ENCODE results near the gene ARMC7. TPM values are rescaled to one million over a fixed set of nuclear protein-coding genes. Genes with fewer than 3 reads are reported as not detected.

Gene ARMC7
- total RNA-seq, 1 experiment from 2014 or later, result 43.2 TPM

DNA sequence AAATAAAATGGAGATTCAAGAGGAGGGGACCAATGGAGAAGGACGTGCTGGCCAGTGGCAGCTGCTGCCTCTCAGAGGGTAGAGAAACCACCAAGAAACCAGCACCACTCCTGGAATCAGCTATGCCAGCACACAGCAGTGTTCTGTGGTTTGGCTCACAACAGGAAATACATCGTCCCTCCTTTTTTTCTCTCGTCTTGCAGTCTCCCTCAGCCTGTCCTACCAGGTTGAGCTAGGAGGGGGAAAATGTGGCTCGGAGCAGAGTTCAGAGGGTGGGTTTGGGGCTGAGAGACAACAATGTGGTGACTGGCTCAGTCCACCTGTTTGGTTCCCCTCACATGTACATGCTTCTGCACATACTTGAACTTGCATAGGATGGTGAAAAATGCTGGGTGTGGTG is 41.9 kb upstream of the ARMC7 start:
- no peaks in the 10 kb centered on the region for H4K20me1 ChIP-seq (ENCODE audit: insufficient read depth)
- H3K9me2 ChIP-seq (ENCODE audit: insufficient read depth), result no peaks in the 10 kb centered on the region
- H3K4me1 ChIP-seq (ENCODE audit: control insufficient read depth in 1 of 2, insufficient read depth in 2 of 2, low read length in 2 of 2), result peaks cover 7 to 10% of the 10 kb centered on the region in 2 experiments; a peak in 3 of 4 replicates
- no TSS peak for BruUV-seq (replicated peaks)
- H2AFZ ChIP-seq (ENCODE audit: low read depth, low read length, poor library complexity, severe bottlenecking), result no peak overlapping the region
- H3K4me3 ChIP-seq (replicated peaks in 1 of 2; ENCODE audit: low read depth in 1 of 2, low read length in 2 of 2), result no peak overlapping the region
- DNase-seq (ENCODE audit: low read depth, low spot score) (no peak), ATAC-seq (no peak)
- intact Hi-C loops (cut with micrococcal nuclease), result no loop called here
- ChIA-PET RAD21 (ENCODE audit: low non-redundant PET in 1 of 2, low total read pairs in 2 of 2, uncharacterized antibody in 2 of 2, unreplicated experiment in 2 of 2) (interaction anchor here in 1 of 2 experiments (0.5 kb wide), 1 partner anchor 43 kb away, joined by 3 read pairs; no protein-coding TSS in a partner anchor), CTCF (interaction anchor here (0.7 to 2.8 kb wide), 3 partner anchors 11 to 46 kb away, joined by 3 to 12 read pairs (median 7); no protein-coding TSS in a partner anchor), POLR2A (no interaction called here)
- H3K4me2 ChIP-seq (ENCODE audit: low read length), result no peak overlapping the region
- H3K9me3 ChIP-seq (ENCODE audit: control insufficient read depth in 1 of 2, insufficient read depth in 1 of 2, low read depth in 1 of 2, low read length in 2 of 2), result no peaks in the 10 kb centered on the region
- no peaks in the 10 kb centered on the region for H3K79me2 ChIP-seq (ENCODE audit: insufficient read depth, low read length)
- peaks cover 10 to 24% of the 10 kb centered on the region in 2 experiments; a peak in 3 of 4 replicates for H3K36me3 ChIP-seq (ENCODE audit: control insufficient read depth in 1 of 2, insufficient read depth in 2 of 2, low read length in 2 of 2)
- TF ChIP-seq CBX3 (IDR thresholded peaks at IDR 0.05; ENCODE audit: low read depth) (no peak), SIN3A (IDR thresholded peaks at IDR 0.05; ENCODE audit: low read depth) (no peak), TCF7L2 (IDR thresholded peaks at IDR 0.05; ENCODE audit: borderline replicate concordance, extremely low read depth, insufficient read depth, insufficient read length) (no peak), CEBPB (IDR thresholded peaks at IDR 0.05; ENCODE audit: low read depth) (no peak), RAD21 (IDR thresholded peaks at IDR 0.05; ENCODE audit: low read depth) (no peak), SRF (IDR thresholded peaks at IDR 0.05; ENCODE audit: low read depth) (no peak), EZH2phosphoT487 (IDR thresholded peaks at IDR 0.05; ENCODE audit: borderline replicate concordance) (no peak), FOSL1 (IDR thresholded peaks at IDR 0.05; ENCODE audit: low read depth) (no peak), SP1 (IDR thresholded peaks at IDR 0.05; ENCODE audit: low read depth) (no peak)
- TF ChIP-seq, protein P1, sequence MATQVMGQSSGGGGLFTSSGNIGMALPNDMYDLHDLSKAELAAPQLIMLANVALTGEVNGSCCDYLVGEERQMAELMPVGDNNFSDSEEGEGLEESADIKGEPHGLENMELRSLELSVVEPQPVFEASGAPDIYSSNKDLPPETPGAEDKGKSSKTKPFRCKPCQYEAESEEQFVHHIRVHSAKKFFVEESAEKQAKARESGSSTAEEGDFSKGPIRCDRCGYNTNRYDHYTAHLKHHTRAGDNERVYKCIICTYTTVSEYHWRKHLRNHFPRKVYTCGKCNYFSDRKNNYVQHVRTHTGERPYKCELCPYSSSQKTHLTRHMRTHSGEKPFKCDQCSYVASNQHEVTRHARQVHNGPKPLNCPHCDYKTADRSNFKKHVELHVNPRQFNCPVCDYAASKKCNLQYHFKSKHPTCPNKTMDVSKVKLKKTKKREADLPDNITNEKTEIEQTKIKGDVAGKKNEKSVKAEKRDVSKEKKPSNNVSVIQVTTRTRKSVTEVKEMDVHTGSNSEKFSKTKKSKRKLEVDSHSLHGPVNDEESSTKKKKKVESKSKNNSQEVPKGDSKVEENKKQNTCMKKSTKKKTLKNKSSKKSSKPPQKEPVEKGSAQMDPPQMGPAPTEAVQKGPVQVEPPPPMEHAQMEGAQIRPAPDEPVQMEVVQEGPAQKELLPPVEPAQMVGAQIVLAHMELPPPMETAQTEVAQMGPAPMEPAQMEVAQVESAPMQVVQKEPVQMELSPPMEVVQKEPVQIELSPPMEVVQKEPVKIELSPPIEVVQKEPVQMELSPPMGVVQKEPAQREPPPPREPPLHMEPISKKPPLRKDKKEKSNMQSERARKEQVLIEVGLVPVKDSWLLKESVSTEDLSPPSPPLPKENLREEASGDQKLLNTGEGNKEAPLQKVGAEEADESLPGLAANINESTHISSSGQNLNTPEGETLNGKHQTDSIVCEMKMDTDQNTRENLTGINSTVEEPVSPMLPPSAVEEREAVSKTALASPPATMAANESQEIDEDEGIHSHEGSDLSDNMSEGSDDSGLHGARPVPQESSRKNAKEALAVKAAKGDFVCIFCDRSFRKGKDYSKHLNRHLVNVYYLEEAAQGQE (IDR thresholded peaks at IDR 0.05; ENCODE audit: low read depth), result no peak
- TF ChIP-seq, protein P2, sequence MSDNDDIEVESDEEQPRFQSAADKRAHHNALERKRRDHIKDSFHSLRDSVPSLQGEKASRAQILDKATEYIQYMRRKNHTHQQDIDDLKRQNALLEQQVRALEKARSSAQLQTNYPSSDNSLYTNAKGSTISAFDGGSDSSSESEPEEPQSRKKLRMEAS (IDR thresholded peaks at IDR 0.05), result no peak
- TF ChIP-seq, protein P3, sequence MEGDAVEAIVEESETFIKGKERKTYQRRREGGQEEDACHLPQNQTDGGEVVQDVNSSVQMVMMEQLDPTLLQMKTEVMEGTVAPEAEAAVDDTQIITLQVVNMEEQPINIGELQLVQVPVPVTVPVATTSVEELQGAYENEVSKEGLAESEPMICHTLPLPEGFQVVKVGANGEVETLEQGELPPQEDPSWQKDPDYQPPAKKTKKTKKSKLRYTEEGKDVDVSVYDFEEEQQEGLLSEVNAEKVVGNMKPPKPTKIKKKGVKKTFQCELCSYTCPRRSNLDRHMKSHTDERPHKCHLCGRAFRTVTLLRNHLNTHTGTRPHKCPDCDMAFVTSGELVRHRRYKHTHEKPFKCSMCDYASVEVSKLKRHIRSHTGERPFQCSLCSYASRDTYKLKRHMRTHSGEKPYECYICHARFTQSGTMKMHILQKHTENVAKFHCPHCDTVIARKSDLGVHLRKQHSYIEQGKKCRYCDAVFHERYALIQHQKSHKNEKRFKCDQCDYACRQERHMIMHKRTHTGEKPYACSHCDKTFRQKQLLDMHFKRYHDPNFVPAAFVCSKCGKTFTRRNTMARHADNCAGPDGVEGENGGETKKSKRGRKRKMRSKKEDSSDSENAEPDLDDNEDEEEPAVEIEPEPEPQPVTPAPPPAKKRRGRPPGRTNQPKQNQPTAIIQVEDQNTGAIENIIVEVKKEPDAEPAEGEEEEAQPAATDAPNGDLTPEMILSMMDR (IDR thresholded peaks at IDR 0.05 in 2 of 3, conservative IDR thresholded peaks at IDR 0.05 in 1 of 3; ENCODE audit: borderline replicate concordance in 1 of 3, insufficient read depth in 1 of 3, low read depth in 2 of 3, low read length in 2 of 3), result no peak
- no peak overlapping the region for H3K27ac ChIP-seq (ENCODE audit: low read depth, low read length)
- no peak overlapping the region for H3K9ac ChIP-seq (ENCODE audit: low read length)
- H3K27me3 ChIP-seq (ENCODE audit: insufficient read depth, low read length), result no peaks in the 10 kb centered on the region

Measured in HCT116 (cell line).